Ammon's horn (tissue), 1 donor: ENCODE measurements around the gene MBNL1.
A peak's percentile ranks its signal among the peaks of the same experiment; 100 is the strongest.

Experiments
- DNase-seq: peaks from one replicate; pipeline ENCODE4 v3.0.0-alpha.2; 2016; ENCODE audit warnings: low spot score

MBNL1 gene

GRCh38 chr3:152488449-152488848 is 219.7 kb downstream of the MBNL1 start:
- DNase-seq: no peak

GRCh38 chr3:152491922-152492321 is 223.2 kb downstream of the MBNL1 start:
- no peak for DNase-seq

GRCh38 chr3:152496286-152496685 is 227.6 kb downstream of the MBNL1 start:
- no peak for DNase-seq

- DNase-seq: no peak
Measured at GRCh38 chr3:152496716-152497115, 228.0 kb downstream of the MBNL1 start.

- no peak for DNase-seq
Measured at GRCh38 chr3:152497457-152497856, 228.7 kb downstream of the MBNL1 start.

- no peak for DNase-seq
Measured at GRCh38 chr3:152497890-152498289, 229.2 kb downstream of the MBNL1 start.

GRCh38 chr3:152499791-152500385 is 231.2 kb downstream of the MBNL1 start:
- DNase-seq: no peak

- DNase-seq: peak; percentile 5
Measured at GRCh38 chr3:152505926-152506325, 237.2 kb downstream of the MBNL1 start.

- no peak for DNase-seq
Measured at GRCh38 chr3:152508705-152509104, 240.0 kb downstream of the MBNL1 start.

GRCh38 chr3:152511904-152512303 is 243.2 kb downstream of the MBNL1 start:
- no peak for DNase-seq

- DNase-seq: no peak
Measured at GRCh38 chr3:152513301-152513960, 244.7 kb downstream of the MBNL1 start.
